Activated T-helper 9 cell treated with anti-CD3 and anti-CD28 coated beads, Interleukin-2, amount 50 U/mL, for 16 hours (primary cell): ENCODE data around the gene KIF17.
"Not testable (repeated sequence)": the region's sequence is repeated elsewhere in the genome, so short reads cannot be mapped to it uniquely, and the experiment has no call there.

Source experiments
- DNase-seq: peaks from one replicate; pipeline ENCODE4 v3.0.0-alpha.2; 2020; ENCODE audit warnings: low read depth

The KIF17 gene

DNA sequence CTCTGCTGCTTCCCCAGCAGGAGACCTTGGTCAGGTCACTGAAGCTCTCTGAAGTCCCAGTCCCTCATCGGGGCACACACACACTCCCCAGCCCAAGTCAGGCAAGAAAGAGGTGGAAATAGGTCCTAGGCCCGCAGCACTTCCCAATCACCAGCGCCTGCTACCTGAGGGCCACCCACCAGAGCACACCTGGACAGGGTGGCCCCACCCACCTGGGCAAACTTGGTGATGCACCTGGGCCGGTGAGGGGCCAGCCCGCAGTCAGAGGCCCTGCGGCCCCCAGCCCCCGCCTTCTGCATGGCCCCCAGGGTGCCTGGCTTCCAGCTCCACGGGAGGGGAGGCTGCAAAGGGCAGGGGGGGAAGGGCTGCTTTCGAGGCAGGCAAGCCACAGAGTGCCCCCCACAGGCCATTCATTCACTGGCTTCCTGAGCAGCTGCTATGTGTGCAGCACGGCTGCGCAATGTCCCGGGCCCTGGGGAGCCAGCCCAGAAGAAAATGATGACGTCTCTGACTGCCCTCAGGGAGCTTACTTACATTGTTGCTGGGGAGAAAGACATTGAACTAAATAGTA lies 10.0 kb upstream of the KIF17 start:
- no peak for DNase-seq

DNA sequence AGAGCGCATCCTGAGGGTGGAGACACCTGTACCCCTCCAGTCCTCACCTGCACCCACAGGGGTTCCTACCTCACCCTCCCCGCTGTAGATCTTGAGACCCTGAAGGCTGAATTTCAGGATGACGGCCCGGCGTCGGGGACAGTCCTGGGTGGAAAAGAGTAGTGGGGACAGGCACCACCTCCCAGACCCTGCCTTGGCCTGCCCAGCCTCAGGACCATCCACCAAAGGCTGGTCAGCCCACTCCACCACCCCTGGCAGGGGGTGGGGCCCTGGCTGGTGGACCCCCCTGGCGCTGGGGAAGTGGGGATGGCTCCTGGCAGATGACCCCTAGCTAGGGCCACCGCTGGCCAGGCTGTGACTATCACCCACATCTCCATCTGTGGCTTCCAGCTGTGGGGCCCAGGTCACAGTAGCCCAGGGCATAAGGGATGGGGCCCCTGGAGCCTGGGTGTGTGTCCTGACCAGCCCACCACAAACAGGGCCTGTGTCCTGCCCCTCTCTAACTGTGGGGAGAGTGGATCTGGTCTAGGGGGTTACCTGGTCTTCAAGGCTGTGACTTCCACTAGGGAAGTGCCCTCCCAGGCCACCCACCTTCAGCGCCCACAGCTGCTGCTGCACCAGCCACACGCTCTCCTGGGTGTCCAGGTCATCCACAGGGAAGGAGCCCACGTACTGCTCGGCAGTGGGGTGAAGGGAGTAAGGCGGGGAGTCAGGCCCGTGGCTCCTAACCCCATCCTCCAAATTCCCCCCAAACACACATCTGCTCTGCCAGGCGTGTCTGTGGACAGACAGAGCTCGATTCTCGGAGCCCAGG lies 9.3 kb upstream of the KIF17 start:
- no peak for DNase-seq

- DNase-seq: no peak
Observed at GRCh38 chr1:20726118-20726911, 8.5 kb upstream of the KIF17 start.

DNA sequence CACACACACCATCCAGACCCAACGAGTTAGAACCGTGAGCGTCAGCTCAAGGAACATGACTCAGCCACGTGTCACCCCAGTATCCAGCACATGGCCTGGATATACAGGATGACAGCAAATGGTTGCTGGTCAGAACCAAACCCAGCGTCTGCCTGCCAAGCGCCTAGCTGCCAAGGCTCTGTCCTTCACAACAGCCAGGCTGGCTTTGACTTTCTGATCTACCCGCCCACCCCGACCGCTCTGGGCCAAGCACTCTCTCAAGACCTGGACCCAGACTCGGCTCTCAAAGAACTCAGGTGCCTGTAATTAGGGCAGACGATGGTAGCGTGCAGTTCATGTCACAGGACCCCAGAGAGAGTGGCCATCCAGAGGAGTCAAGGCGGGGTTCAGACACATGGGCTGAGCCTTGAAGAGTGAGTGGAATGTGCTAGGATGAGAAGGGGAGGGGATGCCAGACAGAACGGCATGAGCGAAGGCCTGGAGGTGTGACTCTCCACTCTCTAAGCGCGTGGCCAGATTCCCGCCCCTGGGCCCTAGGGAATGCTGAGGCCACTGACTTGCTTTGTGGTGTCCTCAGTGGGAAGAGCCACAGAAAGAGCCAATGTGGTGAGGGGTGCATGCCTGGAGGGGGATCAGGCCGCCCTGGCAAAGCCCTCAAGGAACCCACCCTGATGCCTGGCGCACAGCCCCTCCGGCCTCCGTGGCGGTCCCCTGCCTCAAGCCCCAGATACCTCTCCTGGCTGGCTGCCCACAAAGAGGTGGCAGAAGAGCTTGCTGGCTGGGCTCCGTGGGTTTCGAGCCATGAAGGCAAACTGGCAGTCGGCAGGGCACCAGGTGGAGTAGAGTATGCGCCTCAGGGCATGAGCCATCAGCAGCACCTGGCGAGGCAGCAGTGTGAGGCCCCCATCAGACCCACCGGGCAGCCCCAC lies 7.6 kb upstream of the KIF17 start:
- DNase-seq: no peak

DNA sequence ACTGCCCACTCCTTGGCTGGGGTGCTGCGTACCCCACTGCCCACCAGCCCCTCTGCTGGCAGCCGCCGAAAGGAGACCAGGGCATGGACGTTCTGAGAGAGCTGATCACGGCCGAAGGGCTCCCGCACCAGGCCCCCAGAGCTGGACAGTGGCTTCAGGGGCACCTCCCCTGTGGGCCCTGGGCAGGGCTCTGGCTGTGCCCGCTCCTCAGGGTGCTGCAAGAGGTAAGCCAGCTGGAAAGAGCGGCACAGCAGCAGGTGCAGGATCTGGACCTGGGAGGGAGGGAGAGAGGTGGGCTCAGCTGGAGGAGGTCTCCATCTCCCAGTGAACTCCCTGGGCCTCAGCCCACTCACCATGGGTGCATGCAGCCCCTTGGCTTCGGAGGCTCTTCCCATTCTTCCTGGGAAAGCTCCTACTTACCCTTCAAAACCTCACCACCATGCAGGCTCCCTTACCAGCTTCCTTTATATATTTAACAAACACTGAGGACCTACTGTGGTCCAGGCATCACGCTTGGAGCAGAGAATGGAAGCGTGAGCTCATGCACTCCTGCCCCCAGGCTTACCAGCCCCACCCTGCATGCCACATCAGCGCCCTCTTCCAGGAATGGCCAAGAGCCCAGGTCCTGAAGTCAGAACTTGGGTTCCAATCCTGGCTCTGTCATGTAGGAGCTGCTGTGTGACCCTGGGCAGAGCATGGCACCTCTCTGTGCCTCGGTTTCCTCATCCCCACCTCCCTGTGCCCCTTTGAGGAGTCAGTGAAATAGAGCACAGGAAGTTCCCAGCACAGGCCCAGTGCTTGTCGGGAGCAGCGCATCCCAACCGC lies 6.8 kb upstream of the KIF17 start:
- no peak for DNase-seq

- no peak for DNase-seq
Observed at GRCh38 chr1:20723537-20724363, 5.9 kb upstream of the KIF17 start.

GRCh38 chr1:20723159-20723536 lies 5.3 kb upstream of the KIF17 start:
- DNase-seq: no peak

DNA sequence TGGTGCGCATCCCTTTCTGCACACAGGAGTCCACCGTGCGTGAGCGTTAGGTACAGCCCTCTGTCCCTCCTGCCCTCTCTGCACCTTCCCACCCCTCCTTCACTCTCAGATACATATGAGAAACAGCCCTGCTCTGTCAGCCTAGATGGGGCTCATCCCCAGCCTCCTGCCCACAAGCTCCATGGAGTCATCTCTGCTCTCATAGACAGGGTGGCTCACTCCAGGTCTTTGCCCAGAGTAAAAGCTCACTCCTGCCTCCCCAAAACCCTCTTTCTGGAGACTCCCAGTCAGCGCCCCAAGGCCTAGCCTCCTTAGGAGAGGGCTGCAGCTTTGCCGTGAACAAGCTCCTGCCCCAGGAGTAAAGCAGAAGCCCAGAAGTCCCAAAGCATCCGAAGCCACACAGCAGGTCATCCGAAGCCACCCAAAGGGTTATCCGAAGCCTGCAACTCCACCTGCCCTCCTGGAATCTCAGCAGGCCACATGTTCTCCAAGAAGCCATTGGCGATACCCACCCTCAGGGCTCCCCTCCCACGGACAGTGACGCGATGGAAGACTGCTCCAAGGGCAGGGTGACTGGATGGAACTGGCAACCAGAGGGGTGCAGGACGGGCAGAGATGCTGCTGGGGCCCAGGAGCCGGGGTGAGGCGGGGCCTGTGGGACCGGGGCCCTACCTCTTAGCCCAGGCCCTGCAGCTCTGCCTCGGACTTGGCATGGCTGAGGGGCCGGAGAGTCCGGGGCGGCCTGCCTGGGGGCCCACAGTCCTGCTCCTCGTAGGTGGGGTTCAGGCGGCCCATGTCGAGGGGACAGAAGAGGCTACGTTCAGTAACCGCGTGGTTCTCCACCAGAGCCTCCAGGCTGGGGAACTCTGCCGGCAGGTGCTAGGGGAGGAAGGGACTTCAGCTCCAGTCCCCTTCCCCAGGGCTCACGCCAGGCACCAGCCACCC lies 3.6 kb upstream of the KIF17 start:
- no peak for DNase-seq

DNA sequence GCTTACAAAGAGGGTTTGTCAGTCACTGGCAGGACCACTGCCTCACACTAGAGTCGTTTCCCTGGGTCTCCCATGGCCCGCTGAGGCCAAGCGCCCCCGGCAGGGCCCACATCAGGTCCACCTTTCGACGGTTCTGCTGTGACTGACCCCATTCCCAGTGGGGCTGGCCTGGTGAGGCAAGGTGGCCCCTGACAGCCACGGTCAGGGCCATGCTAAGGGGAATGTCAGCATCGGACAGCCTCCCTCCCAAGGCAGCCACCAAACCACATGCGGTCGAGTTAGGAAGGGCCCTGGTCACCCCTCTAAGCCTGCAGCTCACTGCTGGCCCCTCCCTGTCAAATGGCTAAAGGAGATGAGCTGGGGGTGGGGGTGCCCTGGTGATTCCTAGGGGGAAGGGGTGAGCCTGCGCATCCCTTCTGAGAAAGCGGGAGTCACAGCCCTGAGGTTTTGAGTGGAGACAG lies 2.9 kb upstream of the KIF17 start:
- no peak for DNase-seq

DNA sequence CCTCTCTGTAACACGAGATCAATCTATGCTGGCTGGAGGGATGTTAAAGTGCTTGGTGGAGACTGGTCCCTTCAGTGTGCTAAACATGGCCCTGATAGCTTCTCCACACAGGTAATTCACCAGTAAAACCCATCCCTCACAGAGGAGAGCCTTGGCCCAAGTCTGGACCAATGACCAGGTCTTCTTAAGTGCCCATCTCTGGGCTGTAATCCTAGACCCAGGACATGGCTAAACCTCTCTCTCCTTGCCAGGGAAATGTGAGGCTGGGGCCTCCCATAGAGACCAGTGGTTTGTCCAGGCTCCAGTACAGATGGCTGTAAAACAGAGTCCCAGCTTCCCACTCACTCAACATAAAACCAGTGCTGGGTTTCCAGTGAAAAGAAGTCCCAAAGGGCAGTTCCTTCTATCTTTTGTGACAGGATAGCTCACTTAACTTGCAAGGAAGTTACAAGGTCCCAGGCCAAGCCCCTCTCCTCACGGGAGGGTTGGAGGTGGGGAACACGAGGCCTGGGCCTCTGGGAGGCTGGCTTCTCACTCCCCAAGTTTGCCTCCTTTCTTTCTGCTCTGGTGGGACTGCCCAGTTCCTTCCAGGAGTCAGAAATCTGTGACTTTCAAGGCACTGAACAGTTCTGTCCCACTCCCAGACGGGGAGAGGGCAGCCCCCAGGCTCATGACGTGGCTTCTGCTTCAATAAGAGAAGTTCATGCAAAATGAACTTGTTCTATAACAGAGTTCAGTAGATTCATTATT lies 2.2 kb upstream of the KIF17 start:
- no peak for DNase-seq

- no peak for DNase-seq
Observed at GRCh38 chr1:20719261-20719660, 1.5 kb upstream of the KIF17 start.

GRCh38 chr1:20718343-20718882 lies 606 bp upstream of the KIF17 start:
- not testable (repeated sequence) for DNase-seq

- DNase-seq: no peak
Observed at GRCh38 chr1:20716232-20716631, 1.6 kb downstream of the KIF17 start.

GRCh38 chr1:20715406-20715805 lies 2.4 kb downstream of the KIF17 start:
- DNase-seq: no peak

- DNase-seq: no peak
Observed at GRCh38 chr1:20713440-20713839, 4.4 kb downstream of the KIF17 start.

DNA sequence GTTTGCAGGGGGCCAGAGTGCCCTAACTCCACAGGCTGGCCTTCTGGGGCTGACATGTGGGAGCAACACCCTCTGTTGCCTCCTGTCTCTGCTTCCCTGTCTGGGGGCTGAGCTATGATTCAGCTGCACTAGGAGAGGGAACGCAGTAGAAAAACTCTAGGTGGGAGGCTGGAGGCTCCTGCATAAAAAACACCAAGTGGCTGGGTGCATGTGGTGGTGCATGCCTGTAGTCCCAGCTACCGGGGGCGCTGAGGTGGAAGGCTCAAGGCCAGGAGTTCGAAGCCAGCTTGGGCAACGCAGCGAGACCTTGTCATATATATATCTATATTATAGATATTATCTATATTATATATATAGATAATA lies 5.6 kb downstream of the KIF17 start:
- DNase-seq: no peak

- no peak for DNase-seq
Observed at GRCh38 chr1:20711285-20712214, 6.3 kb downstream of the KIF17 start.
